Adrenal gland (tissue), 5 donors: Measurements from ENCODE around the gene CCNQ.

ENCODE experiments used
- POLR2A ChIP-seq, 2 donors: fragments of 450-650 bp; IDR thresholded peaks; one replicate each; pipeline ENCODE4 v1.6.1; 2017; ENCODE audit warnings: antibody characterized with exemption in 2 of 2, mild to moderate bottlenecking in 2 of 2, moderate library complexity in 1 of 2
- TF ChIP-seq, protein P1 (sequence below), 6 experiments: fragments of 450-650 bp in 4 of 6; fragments of 200-600 bp in 2 of 6; sonication (generic) in 1 of 6; IDR thresholded peaks; 1 replicate in 5 of 6; 2 replicates in 1 of 6; pipeline versions ENCODE4 v1.5.1 to v1.8.0; 2016 to 2021; ENCODE audit warnings: antibody characterized with exemption in 6 of 6, mild to moderate bottlenecking in 2 of 6, moderate library complexity in 1 of 6
- donor health status: DM: no; HTN: no; CAD: no.

DNA sequence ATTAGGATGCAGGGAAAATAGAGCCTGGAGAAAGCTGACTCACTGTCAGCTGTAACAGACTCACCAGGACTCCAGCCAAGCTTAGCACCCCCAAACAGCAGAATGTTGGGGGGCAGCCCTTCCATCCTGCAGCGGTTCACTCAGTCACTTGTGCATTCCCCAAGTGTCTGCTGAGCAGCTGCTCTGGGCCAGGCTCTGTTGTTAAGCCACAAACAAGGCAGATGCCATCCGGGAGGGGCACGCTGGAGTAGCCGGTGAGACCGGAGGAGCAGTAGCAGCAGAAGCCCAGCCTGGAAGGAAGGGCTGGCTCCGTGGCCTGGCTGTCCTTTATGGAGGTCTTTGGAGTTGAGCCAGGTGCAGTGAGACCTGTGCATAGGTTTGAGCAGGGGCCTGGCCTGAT lies 22.0 kb downstream of the CCNQ start:
- no peak for TF ChIP-seq POLR2A (IDR thresholded peaks at IDR 0.05)
- TF ChIP-seq, protein P1, sequence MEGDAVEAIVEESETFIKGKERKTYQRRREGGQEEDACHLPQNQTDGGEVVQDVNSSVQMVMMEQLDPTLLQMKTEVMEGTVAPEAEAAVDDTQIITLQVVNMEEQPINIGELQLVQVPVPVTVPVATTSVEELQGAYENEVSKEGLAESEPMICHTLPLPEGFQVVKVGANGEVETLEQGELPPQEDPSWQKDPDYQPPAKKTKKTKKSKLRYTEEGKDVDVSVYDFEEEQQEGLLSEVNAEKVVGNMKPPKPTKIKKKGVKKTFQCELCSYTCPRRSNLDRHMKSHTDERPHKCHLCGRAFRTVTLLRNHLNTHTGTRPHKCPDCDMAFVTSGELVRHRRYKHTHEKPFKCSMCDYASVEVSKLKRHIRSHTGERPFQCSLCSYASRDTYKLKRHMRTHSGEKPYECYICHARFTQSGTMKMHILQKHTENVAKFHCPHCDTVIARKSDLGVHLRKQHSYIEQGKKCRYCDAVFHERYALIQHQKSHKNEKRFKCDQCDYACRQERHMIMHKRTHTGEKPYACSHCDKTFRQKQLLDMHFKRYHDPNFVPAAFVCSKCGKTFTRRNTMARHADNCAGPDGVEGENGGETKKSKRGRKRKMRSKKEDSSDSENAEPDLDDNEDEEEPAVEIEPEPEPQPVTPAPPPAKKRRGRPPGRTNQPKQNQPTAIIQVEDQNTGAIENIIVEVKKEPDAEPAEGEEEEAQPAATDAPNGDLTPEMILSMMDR (IDR thresholded peaks at IDR 0.05) = no peak
